Activated CD4-positive, alpha-beta T cell treated with anti-CD3 and anti-CD28 coated beads for 48 hours (primary cell): ENCODE data around the gene ATOH8.
A peak's percentile ranks its signal among the peaks of the same experiment; 100 is the strongest.

Experiments
- DNase-seq: peaks from one replicate; pipeline ENCODE4 v3.0.0-alpha.2; 2020

ATOH8 gene

DNA sequence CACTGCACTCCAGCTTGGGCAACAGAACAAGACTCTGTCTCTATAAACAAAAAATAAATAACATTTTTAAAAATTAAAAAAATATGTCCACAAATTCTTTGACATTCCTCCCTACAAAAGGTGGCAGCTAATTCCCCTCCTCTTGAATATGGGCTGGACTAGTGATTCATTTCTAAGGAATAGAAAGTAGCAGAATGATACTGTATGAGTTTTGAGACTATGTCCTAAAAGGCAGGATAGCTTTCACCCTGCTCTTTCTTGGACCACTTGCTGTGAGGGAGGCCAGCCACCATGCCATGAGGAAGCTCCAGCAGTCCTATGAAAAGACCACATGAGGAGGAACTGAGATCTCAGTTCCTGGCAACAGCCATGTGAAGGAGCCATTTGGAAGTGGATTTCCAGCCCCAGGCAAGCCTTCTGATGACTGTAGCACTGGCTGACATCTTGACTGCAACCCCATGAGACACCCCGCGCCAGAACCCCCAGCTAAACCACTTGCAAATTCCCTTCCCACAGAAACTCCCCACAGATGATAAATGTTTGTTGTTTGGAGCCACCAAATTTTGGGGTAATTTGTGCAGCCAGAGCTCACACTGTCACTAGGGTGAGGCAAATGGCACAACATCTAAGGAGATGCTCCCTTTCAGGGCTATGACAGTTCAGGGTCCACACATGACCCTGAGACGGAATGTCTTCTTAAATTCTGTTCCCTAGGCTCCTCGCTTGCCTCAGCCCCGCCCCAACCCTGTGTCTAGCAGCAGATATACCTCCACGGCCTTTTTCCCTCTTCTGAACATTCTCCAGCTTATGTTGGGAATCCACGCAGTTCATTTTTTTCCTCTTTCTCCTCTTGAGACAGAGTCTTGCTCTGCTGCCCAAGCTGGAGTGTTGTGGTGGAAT is 17.1 kb upstream of the ATOH8 start:
- no peak for DNase-seq

DNA sequence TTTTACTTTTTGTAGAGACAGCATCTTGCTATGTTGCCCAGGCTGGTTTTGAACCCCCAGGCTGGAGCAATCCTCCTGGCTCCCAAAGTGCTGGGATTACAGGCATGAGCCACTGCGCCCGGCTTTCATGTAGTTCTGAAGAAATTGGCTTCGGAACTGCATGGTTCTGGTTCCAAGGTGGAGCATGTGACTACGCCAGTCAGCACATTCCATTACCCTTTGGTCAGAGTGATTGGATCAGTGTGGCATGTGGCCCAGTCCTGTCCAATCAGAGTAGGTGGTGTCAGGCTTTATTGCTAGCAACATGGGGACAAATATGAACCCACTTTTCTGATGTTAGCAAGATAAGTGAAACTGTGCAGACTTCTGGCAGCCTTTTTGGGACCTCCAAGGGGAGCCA is 16.3 kb upstream of the ATOH8 start:
- no peak for DNase-seq

DNA sequence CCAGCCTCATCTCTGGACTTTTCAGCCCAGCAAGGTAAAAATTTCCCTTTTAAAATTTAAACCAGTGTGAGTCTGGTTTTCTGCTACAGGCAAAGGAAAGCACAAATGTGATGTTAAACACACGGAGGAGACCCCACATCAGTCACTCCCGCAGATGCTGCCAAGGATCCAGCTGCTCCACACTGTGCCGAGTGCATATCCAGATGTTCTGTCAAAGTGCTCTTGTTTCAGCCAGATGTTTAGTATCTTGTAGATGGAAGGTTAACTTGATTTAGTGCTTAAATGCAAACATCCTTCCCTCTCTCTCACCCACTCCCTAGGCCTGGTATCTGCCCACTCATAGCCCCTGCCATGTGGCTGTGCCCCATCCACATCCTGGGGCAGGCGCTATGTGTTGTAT is 15.8 kb upstream of the ATOH8 start:
- no peak for DNase-seq

DNA sequence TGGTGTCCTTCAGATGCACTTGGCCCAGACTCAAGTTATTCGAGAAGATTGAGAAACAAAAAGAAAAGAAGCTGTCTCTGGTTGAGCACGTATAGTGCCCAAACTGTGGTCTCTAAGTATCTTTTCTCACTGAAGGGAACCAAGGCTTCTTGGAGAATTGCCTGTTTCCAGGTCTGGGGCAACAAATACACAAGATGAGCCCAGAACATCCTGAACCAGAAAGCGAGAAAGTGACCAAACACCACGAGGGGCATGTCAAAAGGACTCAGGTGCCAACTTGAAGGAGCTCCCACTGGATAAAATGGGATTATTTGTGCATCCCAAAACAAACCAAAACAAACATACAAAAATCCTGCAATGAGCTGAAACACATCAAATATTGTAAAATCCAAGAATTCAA is 13.6 kb upstream of the ATOH8 start:
- DNase-seq = no peak

DNA sequence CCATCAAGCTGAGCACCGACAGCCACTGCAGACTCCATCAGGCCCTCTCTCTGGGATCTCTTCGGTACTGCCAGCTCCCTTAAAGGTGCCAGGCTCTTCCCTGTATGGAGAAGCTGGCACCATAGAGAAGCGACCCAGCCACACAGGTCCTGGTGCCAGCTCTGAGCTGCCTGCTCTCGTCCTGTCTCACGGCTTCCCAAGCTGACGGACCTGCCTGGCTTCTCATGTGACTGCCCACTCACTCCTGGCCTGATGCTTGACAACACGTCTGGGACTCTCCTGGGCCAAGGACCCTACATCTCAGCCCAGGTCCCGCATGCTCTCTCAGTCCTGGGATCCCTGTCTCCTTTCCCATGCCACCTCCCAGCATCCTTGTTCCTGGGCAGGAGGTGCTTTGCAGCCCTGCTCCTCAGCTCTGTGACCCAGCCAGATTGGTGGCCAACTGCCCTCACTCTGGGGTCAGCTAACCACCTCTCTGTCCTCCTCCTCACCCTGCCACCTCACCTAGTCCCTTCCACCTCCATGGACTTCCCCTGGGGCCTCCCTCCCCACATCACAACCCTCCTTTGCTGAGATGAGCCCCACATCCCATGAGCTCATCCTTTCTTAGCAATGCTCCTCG is 12.5 kb upstream of the ATOH8 start:
- DNase-seq = no peak

DNA sequence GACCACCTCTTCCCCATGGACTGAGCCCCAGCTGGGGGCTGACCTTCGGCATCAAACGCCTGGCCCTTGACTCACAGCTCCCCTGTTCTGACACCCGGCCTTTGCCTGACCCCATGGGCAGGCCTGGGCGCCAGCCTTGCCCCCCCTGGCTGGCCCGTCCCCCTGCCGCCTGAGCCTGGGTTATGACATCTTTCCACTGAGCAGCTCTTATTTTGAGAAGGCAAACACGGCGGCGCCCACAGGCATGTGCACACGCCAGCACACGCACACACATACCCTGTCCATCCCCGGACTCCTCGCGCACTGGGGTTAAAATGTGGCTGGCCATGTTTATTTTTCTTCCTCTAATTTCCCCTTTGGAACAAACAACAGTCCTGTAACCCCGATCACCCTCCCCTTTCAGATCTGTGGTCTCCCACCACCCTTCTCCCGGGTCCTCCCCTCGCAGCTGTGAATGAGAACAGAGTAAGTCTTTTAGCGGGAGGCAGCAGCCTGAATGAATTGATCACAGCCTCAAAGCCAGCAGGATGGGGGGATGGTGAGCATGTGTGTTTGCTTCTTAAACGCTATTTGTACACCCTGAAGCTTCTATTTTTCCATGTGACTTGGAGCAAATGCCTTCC is 11.8 kb upstream of the ATOH8 start:
- DNase-seq = no peak

DNA sequence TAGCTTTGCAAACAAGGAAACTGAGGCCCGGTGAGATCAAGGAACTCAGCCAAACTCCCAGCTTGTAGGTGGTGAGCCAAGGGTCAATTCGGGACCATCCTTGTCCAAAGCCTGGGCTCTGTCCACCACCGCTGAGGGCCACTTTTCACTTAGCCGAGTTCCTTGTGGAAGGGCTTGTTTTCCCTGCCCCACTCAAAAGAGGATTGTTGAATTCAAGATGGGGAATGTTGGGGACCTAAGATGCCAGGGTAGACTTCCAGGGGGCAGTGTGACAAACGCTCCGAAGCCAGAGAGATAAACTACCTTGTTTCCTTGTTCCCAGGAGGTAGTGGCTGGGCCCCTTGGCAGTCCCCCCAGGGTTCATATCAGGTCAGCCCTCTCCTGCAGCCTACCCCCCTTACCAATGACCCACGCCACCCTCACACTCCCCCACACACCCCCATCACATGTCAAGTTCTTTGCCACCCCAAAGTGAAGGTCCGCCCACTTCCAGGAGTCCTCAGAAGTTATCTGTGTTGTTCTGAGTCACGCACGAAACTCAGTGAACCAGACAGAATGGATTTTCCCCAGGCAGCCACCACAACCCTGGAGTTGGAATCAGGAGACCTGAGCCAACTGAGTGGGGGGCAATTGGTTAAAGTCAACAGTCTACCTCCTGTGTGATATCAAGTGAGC is 10.3 kb upstream of the ATOH8 start:
- no peak for DNase-seq

DNA sequence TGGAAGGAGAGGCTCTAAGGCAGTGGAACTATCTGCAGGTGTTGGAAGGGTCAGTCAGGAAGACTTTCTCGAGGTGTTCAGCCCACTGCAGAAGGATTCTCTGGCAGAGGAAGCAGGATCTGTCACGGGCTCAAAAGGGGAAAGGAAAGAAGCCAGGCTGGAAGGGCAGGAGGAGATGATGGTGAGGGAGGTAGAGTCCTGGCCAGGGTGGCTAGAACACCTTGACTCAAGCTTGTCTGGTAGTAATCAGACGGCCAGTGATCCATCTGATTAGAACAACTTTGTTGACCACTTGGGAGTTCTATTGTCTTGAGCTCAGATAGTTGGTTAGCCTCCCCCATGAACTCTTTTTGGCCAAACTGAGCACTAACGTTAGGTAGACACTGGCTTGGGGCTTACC is 9.7 kb upstream of the ATOH8 start:
- no peak for DNase-seq

DNA sequence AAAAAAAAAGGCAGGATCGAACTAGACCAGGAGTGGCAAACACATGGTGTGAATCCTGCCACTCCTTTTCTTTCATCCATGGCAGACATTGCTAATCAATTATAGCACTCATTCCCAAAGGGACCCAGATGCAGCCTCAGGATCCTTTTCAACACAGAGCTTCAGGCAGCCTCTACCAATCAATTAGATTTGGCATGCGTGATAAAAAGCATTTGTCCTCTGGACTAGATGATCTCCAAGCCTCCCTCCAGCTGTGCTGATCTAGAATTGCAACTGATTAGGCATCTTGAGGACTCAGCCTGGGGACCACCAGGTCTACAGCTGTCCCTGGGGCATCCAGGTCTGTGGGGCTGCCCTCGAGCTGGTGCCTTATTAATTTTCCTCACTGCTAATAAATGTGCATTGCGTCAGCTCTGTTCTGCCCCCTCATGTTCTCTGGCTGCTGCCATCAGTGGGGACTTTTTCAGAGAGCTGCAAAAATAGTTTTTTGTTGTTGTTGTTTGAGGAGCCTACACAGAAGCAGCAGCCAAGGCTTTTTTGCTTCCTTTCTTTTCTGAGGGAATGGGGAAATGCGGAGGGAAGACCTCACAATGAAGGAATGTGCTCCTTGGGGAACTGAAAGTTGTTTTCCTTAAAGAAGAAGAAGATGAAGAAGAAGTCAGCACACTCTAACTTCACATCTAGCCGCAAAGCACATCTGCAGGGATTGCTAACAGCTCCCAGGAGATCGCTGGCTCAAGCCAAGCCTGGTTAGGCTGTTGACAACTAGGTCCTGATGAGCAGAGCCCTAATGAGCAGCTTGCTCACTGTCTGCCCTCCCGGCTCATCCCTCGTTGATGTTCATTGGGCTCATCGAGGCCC is 8.8 kb upstream of the ATOH8 start:
- no peak for DNase-seq

DNA sequence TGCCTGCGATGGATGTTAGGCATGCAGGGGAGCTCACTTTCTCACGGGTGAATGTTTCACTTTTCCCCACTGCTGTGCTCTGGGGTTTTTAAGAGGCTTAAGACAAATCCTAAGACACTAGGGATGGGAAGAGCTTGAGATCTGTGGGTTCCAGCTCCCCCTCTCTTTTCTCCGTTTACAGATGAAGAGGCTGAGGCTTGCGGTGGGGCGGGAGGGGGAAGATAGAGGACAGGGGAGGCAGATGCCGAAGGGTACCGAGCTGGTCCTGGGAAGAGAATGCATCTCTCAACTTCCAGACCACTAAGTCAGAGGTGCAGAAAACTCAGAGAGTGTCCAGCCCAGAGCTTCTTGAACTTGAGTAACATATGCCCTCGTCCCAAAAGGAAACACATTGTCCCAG is 8.2 kb upstream of the ATOH8 start:
- no peak for DNase-seq

DNA sequence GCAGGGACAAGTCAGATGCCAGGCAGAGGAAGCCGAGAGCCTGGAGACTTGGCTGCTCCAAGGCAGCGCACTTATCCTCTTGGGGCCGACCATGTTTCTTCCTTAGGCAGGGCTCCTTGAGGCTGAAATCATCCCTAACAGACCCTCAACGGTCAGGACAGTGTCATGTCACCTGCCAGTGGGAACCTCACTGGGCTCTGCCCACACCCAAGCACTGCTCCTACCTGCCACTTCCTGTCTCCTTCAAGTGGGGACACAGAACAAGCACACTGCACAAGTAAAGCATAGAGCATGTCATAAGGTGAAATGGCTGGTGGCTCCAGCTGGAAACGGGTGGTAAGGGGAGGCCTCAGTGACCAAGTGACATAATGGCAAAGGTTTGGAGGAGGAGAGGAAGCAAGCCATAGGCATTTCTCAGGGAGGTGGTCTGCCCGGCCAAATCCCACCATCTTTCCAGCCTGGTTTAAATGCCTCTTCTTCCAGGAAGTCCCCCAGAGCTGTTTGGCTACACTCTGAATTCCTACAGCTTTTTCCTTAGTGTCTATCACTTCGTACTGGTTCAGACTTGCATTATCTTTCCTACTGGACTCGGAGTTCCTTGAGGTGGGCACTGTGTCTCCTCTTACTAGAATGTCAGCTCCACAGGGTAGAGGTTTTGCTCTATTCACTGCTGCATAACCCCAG is 7.3 kb upstream of the ATOH8 start:
- DNase-seq = no peak

DNA sequence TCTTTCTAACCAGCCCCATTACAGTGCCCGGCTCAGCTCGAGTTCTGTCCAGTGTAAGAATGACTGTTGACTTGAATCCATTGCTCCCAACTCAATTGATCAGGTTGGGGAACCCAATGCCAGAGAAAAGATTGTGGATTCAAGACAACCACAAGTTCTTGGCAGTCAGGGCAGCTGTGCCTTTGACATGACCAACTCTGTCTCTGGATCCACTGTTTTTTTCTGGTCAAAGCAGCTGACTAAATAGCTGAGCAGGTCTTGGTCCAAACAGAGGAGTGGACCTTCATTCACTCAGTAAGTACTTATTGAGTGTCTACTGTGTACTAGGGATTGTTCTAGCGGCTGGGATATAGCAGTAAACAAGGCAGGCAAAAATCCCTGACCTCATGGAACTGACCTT is 6.3 kb upstream of the ATOH8 start:
- no peak for DNase-seq

DNA sequence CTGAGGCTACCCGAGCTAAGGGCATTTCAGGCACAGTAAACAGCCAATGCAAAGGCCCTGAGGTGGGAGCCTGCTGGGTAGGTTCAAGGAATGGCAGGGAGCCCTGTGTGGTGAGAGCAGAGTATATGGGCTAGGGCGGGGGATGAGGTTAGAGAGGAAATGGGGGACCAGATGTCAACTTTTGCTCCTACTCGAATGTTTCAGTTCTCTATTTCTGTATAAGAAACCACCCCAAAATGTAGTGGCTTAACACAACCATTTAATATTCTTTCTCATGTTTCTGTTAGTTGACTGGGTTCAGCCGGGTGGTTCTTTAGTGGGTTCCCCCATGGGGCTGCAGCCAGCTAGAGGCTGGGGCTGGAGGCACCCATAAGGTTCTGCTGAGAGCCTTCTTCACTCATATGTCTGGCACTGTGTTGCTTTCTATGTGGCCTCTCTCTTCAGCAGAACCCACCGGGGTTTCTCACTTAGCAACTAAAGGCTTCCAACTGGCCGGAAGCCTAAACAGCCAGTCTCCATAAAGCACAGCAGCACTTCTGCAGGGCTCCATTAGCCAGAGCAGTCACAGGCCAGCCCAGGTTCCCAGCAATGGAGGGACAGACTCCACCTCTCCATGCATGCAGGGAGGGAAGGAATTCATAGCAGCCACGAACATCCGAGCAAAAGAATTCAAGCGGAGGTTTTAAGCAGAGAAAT is 5.6 kb upstream of the ATOH8 start:
- DNase-seq = no peak

DNA sequence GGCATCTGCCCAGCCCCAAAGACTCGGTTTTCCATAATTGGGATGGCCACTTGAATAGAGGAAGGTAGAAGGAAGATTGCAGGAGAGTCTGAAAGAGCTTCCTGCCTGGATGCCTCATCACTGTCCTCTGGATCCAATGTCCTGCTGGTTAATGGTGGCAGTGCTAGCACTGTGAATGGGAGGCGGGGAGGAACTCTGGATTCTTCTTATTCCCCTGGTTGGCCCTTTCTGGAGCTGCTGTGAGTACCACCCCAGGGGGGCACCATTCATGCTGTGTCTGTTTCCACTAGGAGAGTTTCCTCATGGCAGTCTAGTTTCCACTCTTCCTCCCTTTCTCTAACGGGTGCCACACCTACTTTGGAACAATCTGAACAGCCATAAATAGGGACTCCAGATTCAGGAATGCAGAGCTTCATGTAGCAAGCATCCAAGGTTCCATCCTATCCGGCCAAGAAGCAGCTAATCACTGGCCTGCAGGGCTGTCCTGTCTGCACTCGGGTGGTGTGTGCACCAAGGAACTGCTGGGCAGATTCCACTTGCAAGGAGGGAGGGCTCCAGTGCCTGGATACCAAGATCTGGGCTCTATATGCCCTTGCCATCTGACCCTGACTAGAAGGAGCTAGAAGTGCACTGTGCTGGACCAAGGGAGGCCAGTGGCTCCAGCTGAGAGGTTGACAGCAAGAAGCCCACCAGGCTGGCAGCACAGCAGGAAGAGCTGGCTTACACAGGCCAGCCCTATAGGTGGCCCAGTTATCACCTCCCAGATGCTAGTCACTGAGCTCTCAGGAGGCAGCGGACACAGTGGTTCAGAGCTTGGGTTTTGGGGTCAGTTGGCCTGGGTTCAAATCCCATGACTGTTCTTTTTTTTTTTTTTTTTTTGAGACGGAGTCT is 4.6 kb upstream of the ATOH8 start:
- no peak for DNase-seq

DNA sequence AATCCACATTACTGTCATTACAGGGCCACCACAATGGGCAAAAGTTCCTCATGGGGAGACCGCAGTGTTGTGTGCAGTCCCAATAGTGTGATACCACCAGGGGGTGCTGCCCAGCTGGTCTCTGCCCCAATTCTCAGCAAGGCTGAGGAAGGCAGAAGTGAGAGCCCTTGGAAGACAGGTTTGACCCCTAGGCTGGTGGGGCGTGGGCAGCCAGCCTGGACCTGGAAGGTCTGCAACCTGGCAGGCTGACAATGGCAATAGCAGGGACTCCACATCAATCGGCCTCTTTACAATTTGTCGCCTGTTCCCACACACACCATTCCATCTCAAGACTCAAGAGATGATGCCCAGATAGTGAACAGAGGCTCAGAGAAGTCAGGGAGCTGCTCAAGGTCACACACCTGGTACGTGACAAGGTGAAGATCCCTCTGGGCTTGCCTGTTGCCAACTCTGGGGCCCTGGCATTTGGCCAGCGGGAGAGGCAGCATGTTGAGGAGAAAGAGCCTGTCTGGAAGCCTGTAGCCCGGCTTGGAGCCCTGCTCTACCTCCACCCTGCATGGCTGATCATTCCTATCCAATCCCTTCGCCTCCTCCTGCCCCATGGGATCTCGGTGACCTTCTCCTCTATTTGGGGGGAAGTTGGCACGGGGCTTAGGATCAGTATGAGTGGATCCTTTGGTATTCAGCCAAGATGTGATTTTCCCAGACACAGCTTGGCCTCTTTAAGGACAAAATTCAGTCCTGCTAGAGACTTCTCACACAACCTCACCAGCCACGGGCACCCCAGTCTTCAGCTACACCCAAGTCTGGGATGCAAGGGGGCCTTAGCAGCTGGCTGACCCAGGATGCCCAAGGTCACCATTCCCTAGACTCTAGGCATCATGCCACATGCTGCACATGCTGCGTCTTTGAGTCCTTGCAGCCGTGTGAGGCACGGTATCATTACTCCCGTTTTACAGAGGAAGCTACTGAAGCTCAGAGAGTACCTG is 2.9 kb upstream of the ATOH8 start:
- peak; percentile 73 for DNase-seq

DNA sequence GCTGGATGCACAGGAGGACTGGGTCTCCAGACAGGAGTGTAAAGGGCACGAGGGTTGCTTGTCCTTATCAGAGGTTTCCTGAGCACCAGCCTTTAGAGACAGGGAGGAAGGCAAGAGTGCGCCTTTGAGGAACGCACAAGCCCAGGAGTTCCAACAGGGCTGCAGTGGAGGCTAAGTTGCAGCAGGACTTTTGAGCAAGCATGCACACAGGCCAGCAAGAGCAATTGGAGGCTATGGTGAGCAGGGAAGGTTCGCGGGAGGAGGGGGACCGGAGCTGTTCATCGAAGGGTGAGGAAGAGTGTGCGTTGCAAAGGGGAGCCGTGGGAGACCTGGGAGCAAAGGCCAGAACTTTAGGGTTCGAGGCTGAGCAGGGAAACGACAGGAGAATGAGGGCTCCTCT is 2.2 kb upstream of the ATOH8 start:
- DNase-seq = no peak

DNA sequence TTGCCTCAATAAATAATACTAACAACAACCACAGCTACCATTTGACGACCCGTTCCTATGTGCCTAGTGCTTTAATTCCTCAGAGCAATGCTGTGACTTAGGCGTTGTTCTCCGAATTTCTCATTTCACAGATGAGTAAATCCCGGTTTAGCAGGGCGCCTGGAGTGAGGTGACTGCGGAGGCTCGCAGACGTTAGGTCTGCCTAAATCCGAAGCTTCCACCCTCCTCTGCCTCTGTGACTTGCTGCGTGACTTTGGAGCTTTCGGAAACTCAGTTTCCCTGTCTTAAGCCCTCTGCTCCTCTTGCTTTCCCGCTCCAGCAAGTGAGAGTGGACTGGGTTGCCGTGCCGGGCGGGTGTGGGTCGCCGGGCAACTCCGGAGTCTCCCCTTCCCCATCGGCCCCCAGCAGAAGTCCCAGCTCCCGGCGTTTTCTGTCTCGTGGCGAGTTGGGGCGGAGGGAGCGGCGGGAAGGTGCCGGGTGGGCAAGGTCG is 711 bp upstream of the ATOH8 start:
- DNase-seq = no peak

DNA sequence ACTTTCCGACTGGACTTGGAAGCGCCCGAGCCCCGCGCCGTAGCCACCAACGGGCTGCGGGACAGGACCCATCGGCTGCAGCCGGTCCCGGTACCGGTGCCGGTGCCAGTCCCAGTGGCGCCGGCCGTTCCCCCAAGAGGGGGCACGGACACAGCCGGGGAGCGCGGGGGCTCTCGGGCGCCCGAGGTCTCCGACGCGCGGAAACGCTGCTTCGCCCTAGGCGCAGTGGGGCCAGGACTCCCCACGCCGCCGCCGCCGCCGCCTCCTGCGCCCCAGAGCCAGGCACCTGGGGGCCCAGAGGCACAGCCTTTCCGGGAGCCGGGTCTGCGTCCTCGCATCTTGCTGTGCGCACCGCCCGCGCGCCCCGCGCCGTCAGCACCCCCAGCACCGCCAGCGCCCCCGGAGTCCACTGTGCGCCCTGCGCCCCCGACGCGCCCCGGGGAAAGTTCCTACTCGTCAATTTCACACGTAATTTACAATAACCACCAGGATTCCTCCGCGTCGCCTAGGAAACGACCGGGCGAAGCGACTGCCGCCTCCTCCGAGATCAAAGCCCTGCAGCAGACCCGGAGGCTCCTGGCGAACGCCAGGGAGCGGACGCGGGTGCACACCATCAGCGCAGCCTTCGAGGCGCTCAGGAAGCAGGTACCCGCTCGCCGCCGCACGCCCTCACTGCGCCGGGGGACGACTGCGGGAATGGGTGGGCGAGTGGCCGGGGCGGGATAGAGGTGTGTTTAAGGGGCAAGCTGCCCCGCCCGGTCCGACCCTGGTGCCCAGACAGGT is 713 bp downstream of the ATOH8 start:
- peak; percentile 46 for DNase-seq
